Activated naive CD4-positive, alpha-beta T cell treated with anti-CD3 and anti-CD28 coated beads for 36 hours (primary cell): ENCODE results near the gene CCDC12. TPM values are rescaled to one million over a fixed set of nuclear protein-coding genes. Genes with fewer than 3 reads are reported as not detected.

ENCODE experiments used
- CTCF ChIA-PET: fragments of 350-600 bp; sonication (Branson Sonifier 250); formaldehyde crosslinking; loops from one replicate; lab custom pipeline; 2021; ENCODE audit warnings: antibody characterized with exemption; lab: Charles Lee
- DNase-seq: peaks from one replicate; pipeline ENCODE4 v3.0.0-alpha.2; 2020
- H3K27ac Mint-ChIP-seq: one replicate; pipeline ENCODE4 v1.8.0; 2021; ENCODE audit warnings: mild to moderate bottlenecking, mixed read lengths
- H3K27me3 Mint-ChIP-seq: one replicate; pipeline ENCODE4 v1.8.0; 2021; ENCODE audit warnings: low read depth, mixed read lengths
- H3K36me3 Mint-ChIP-seq: one replicate; pipeline ENCODE4 v1.8.0; 2021; ENCODE audit warnings: low read depth, mixed read lengths
- H3K4me1 Mint-ChIP-seq: one replicate; pipeline ENCODE4 v1.8.0; 2021; ENCODE audit warnings: low read depth, mixed read lengths
- H3K4me3 Mint-ChIP-seq: one replicate; pipeline ENCODE4 v1.8.0; 2021; ENCODE audit warnings: mild to moderate bottlenecking, moderate library complexity, mixed read lengths
- H3K9me3 Mint-ChIP-seq: one replicate; pipeline ENCODE4 v1.8.0; 2021; ENCODE audit warnings: mixed read lengths
- intact Hi-C: fragments of 100-400 bp; cut with micrococcal nuclease; formaldehyde crosslinking; loops from one replicate; pipeline ENCODE4 v1.15.1; 2023
- total RNA-seq, 2 experiments: library from RNA; stranded (reverse); gene quantifications; one replicate each; pipeline ENCODE4 v1.2.3, GENCODE V29; 2021

The CCDC12 gene
- total RNA-seq, 2 experiments from 2014 or later, result 37.6 to 43.0 TPM

- Mint-ChIP-seq H3K9me3 (no peaks in the 10 kb centered on the region), H3K36me3 (no peaks in the 10 kb centered on the region), H3K27ac (no peak overlapping the region), H3K4me1 (peaks cover 63% of the 10 kb centered on the region), H3K4me3 (no peak overlapping the region), H3K27me3 (no peaks in the 10 kb centered on the region)
- no peak for DNase-seq
- CTCF ChIA-PET, result interaction anchor here (1.0 kb wide), 1 partner anchor 16 kb away, joined by 3 read pairs; no protein-coding TSS in a partner anchor
- intact Hi-C loops, result loop anchor here (10.0 kb wide), 1 partner anchor 287 kb away; the partner anchor contains the start of gene ALS2CL
Measured at GRCh38 chr3:46981932-46982471, 5.5 kb upstream of the CCDC12 start.

GRCh38 chr3:46979958-46980497, 3.5 kb upstream of the CCDC12 start:
- H3K27me3 Mint-ChIP-seq, result no peaks in the 10 kb centered on the region
- intact Hi-C loops, result loop anchor here (1.0 to 10.0 kb wide), 11 partner anchors 7 to 1205 kb away; partner anchors contain the start of genes ALS2CL, CDC25A, DHX30 and ELP6
- peaks cover 3% of the 10 kb centered on the region for H3K36me3 Mint-ChIP-seq
- DNase-seq, result no peak
- H3K4me3 Mint-ChIP-seq, result peak overlapping the region; percentile 81
- peak overlapping the region; percentile 59 for H3K27ac Mint-ChIP-seq
- H3K4me1 Mint-ChIP-seq, result peaks cover 54% of the 10 kb centered on the region
- H3K9me3 Mint-ChIP-seq, result no peaks in the 10 kb centered on the region
- CTCF ChIA-PET, result interaction anchor here (0.6 to 2.4 kb wide), 2 partner anchors 19 to 30 kb away, joined by 3 to 8 read pairs; no protein-coding TSS in a partner anchor

- H3K27me3 Mint-ChIP-seq, result no peaks in the 10 kb centered on the region
- H3K9me3 Mint-ChIP-seq, result no peaks in the 10 kb centered on the region
- peak within 1 kb of the TSS; percentile 91 for H3K27ac Mint-ChIP-seq
- intact Hi-C loops, result loop anchor here (1.0 to 10.0 kb wide), 10 partner anchors 8 to 1206 kb away; partner anchors contain the start of genes CDC25A, DHX30, ELP6 and KIF9
- H3K4me1 Mint-ChIP-seq, result peaks cover 56% of the 10 kb centered on the region
- H3K4me3 Mint-ChIP-seq, result peak within 1 kb of the TSS; percentile 90
- DNase-seq, result peak; percentile 97
- peaks cover 10% of the 10 kb centered on the region for H3K36me3 Mint-ChIP-seq
- CTCF ChIA-PET, result interaction anchor here (0.8 to 2.4 kb wide), 3 partner anchors 19 to 82 kb away, joined by 3 to 8 read pairs (median 3); no protein-coding TSS in a partner anchor
Measured at GRCh38 chr3:46978985-46979944, 2.7 kb upstream of the CCDC12 start, which contains the start of gene NBEAL2. NBEAL2 (plus strand) TSS chr3:46979666; CDS start chr3:46979862, 196 bp downstream.

- Mint-ChIP-seq H3K27ac (peak overlapping the region; percentile 97), H3K36me3 (peaks cover 14% of the 10 kb centered on the region), H3K4me3 (peak overlapping the region; percentile 97), H3K4me1 (peaks cover 62% of the 10 kb centered on the region), H3K27me3 (no peaks in the 10 kb centered on the region), H3K9me3 (no peaks in the 10 kb centered on the region)
- DNase-seq, result no peak
- intact Hi-C loops, result loop anchor here (2.0 to 10.0 kb wide), 7 partner anchors 54 to 1206 kb away; partner anchors contain the start of genes CDC25A, DHX30, KIF9 and KLHL18
- CTCF ChIA-PET, result interaction anchor here (0.6 to 1.0 kb wide), 3 partner anchors 20 to 228 kb away, joined by 3 to 4 read pairs (median 3); no protein-coding TSS in a partner anchor
Measured at GRCh38 chr3:46978381-46978780, 1.8 kb upstream of the CCDC12 start.

GRCh38 chr3:46977811-46978195, 1.3 kb upstream of the CCDC12 start:
- CTCF ChIA-PET, result no interaction called here
- Mint-ChIP-seq H3K4me3 (peak overlapping the region; percentile 97), H3K27ac (peak overlapping the region; percentile 97), H3K9me3 (no peaks in the 10 kb centered on the region), H3K27me3 (no peaks in the 10 kb centered on the region), H3K36me3 (peaks cover 14% of the 10 kb centered on the region), H3K4me1 (peaks cover 64% of the 10 kb centered on the region)
- intact Hi-C loops, result loop anchor here (2.0 to 10.0 kb wide), 7 partner anchors 54 to 1207 kb away; partner anchors contain the start of genes CDC25A, DHX30, KIF9 and KLHL18
- no peak for DNase-seq

GRCh38 chr3:46974421-46975171, 1.9 kb downstream of the CCDC12 start:
- Mint-ChIP-seq H3K4me1 (peaks cover 76% of the 10 kb centered on the region), H3K27ac (peak overlapping the region; percentile 46), H3K27me3 (no peaks in the 10 kb centered on the region), H3K9me3 (no peaks in the 10 kb centered on the region), H3K36me3 (peaks cover 20% of the 10 kb centered on the region), H3K4me3 (peak overlapping the region; percentile 97)
- intact Hi-C loops, result loop anchor here (5.0 to 10.0 kb wide), 4 partner anchors 58 to 1210 kb away; partner anchors contain the start of genes CDC25A, DHX30 and SMARCC1
- CTCF ChIA-PET, result interaction anchor here (0.5 kb wide), 1 partner anchor 538 kb away, joined by 3 read pairs; no protein-coding TSS in a partner anchor
- no peak for DNase-seq

DNA sequence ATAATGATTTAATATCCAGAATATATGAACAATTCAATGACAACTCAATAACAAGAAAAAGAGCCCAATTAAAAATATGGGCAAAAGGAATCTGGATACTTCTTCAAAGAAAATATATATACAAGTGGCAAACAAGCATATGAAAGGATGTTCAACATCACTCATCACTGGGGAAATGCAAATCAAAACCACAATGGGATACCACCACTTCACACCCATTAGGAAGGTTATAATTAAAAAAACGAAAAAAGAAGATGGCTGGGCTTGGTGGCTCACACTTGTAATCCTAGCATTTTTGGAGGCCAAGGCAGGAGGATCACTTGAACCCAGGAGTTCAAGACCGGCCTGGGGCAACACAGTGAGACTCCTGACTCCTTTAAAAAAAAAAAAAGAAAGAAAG, 4.1 kb downstream of the CCDC12 start:
- Mint-ChIP-seq H3K36me3 (peaks cover 26% of the 10 kb centered on the region), H3K4me1 (peaks cover 81% of the 10 kb centered on the region), H3K27ac (peak overlapping the region; percentile 59), H3K27me3 (no peaks in the 10 kb centered on the region), H3K4me3 (no peak overlapping the region), H3K9me3 (no peaks in the 10 kb centered on the region)
- no peak for DNase-seq
- intact Hi-C loops, result loop anchor here (1.0 to 10.0 kb wide), 2 partner anchors 13 to 1212 kb away; partner anchors contain the start of gene CDC25A
- CTCF ChIA-PET, result no interaction called here

DNA sequence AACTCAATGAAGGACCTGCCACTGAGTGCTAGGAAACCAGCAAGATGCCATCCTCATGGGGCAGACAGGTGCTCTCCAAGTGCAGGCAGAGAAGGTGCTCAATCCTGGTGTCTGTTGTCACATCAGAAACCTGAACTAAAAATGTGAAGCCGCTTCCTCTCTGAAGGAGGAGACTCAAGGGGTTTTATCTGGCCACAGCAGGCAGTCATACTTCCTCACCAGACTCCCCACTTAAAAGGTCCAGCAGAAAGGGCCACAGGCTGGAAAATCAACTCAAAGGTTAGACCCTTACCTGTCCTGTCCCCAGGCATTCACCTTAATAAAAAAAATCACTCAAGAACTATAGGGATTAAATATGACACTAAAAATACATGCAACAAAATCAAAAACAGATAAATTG, 4.8 kb downstream of the CCDC12 start:
- no peak for DNase-seq
- Mint-ChIP-seq H3K4me1 (peaks cover 81% of the 10 kb centered on the region), H3K36me3 (peaks cover 26% of the 10 kb centered on the region), H3K4me3 (no peak overlapping the region), H3K9me3 (no peaks in the 10 kb centered on the region), H3K27me3 (no peaks in the 10 kb centered on the region), H3K27ac (peak overlapping the region; percentile 55)
- intact Hi-C loops, result loop anchor here (1.0 to 10.0 kb wide), 2 partner anchors 12 to 1213 kb away; partner anchors contain the start of gene CDC25A
- CTCF ChIA-PET, result no interaction called here

DNA sequence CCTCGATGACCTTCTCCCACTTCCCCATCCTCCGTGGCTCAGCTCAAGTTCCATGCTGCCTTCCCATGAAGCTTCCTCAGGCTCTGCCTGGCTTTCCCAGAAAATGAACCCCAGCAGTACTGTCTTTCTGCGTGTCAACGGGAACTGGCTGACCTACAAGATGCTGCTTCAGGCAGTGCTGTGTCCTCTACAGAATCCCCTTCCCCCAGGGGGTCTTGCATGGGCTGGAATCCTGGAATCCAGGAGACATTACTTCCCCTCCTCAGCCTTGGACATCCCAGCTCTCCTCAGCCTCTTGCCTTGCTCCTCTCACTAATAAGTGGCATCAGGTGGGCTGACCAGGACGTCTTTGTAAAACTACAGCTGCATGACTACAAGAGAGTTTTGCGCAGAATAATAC, 5.4 kb downstream of the CCDC12 start:
- CTCF ChIA-PET, result interaction anchor here (1.1 kb wide), 1 partner anchor 11 kb away, joined by 3 read pairs; no protein-coding TSS in a partner anchor
- intact Hi-C loops, result loop anchor here (10.0 kb wide), 1 partner anchor 1214 kb away; the partner anchor contains the start of gene CDC25A
- Mint-ChIP-seq H3K27me3 (no peaks in the 10 kb centered on the region), H3K27ac (peak overlapping the region; percentile 55), H3K4me1 (peaks cover 84% of the 10 kb centered on the region), H3K36me3 (peaks cover 24% of the 10 kb centered on the region), H3K9me3 (no peaks in the 10 kb centered on the region), H3K4me3 (no peak overlapping the region)
- no peak for DNase-seq

- Mint-ChIP-seq H3K4me3 (no peak overlapping the region), H3K4me1 (peaks cover 88% of the 10 kb centered on the region), H3K9me3 (no peaks in the 10 kb centered on the region), H3K27me3 (no peaks in the 10 kb centered on the region), H3K36me3 (peaks cover 27% of the 10 kb centered on the region), H3K27ac (peak overlapping the region; percentile 20)
- intact Hi-C loops, result loop anchor here (10.0 kb wide), 1 partner anchor 1214 kb away; the partner anchor contains the start of gene CDC25A
- DNase-seq, result no peak
- CTCF ChIA-PET, result interaction anchor here (0.7 to 1.1 kb wide), 2 partner anchors 10 to 135 kb away, joined by 3 to 4 read pairs; no protein-coding TSS in a partner anchor
Measured at GRCh38 chr3:46970391-46971091, 6.0 kb downstream of the CCDC12 start.
